ENCODE measurements around the gene HRCT1.

- TF ChIP-seq CTCF (conservative IDR thresholded peaks at IDR 0.05; ENCODE audit: low read length), result no peak
- no peak for TF ChIP-seq EZH2phosphoT487 (IDR thresholded peaks at IDR 0.05; ENCODE audit: borderline replicate concordance)
These were observed 50.6 kb downstream of the HRCT1 start for GRCh38 chr9:35956651-35957050.
